Gastrocnemius medialis (tissue), 4 donors: ENCODE measurements around the gene XPR1. TPM values are rescaled to one million over a fixed set of nuclear protein-coding genes. Genes with fewer than 3 reads are reported as not detected.

Source experiments
- ATAC-seq, 2 donors: fragments of 150-250 bp; one replicate each; pipeline ENCODE4 v1.9.1; 2016
- DNase-seq, 2 donors: peaks; one replicate each; pipeline ENCODE4 v3.0.0-alpha.2; 2019
- H3K27ac ChIP-seq, 4 donors: fragments of 200-600 bp; sonication (generic); 1 replicate in 1 of 4; 2 replicates in 3 of 4; pipeline ENCODE4 v1.5.1; 2016 to 2018; ENCODE audit warnings: mild to moderate bottlenecking in 2 of 4, moderate library complexity in 1 of 4
- H3K27me3 ChIP-seq, 3 donors: fragments of 200-600 bp; sonication (generic) in 2 of 3; 1 replicate in 1 of 3; 2 replicates in 2 of 3; pipeline versions ENCODE4 v1.5.1 to v1.6.0; 2016 to 2019; ENCODE audit warnings: mild to moderate bottlenecking in 1 of 3, moderate library complexity in 1 of 3
- H3K36me3 ChIP-seq, 2 donors: fragments of 200-600 bp; sonication (generic) in 1 of 2; one replicate each; pipeline ENCODE4 v1.5.1; 2017 to 2018
- H3K4me1 ChIP-seq, 2 donors: fragments of 200-600 bp; sonication (generic) in 1 of 2; one replicate each; pipeline ENCODE4 v1.5.1; 2016 to 2017; ENCODE audit warnings: mild to moderate bottlenecking in 2 of 2
- H3K4me3 ChIP-seq, 4 donors: fragments of 200-600 bp; sonication (generic) in 3 of 4; 1 replicate in 1 of 4; 2 replicates in 3 of 4; pipeline ENCODE4 v1.5.1; 2016 to 2019; ENCODE audit warnings: mild to moderate bottlenecking in 2 of 4
- H3K9me3 ChIP-seq, 3 donors: fragments of 200-600 bp; sonication (generic) in 2 of 3; 1 replicate in 1 of 3; 2 replicates in 2 of 3; pipeline ENCODE4 v1.5.1; 2016 to 2019
- CTCF ChIP-seq, 5 experiments: fragments of 450-650 bp in 3 of 5; fragments of 200-600 bp in 2 of 5; sonication (generic) in 2 of 5; IDR thresholded peaks in 4 of 5; conservative IDR thresholded peaks in 1 of 5; 1 replicate in 4 of 5; 2 replicates in 1 of 5; pipeline ENCODE4 v1.5.1; 2016 to 2019; ENCODE audit warnings: antibody characterized with exemption in 5 of 5, mild to moderate bottlenecking in 3 of 5, moderate library complexity in 3 of 5
- POLR2A ChIP-seq, 2 donors: fragments of 450-650 bp; IDR thresholded peaks; one replicate each; pipeline ENCODE4 v1.6.1; 2017; ENCODE audit warnings: antibody characterized with exemption in 2 of 2, mild to moderate bottlenecking in 2 of 2, moderate library complexity in 2 of 2
- in situ Hi-C, 4 donors: fragments of 200-750 bp; cut with MboI; loops; one replicate each; pipeline versions ENCODE4 v1.15.0 to v1.8.0; 2017; ENCODE audit warnings: low sequenced_read_pairs in 4 of 4
- intact Hi-C: fragments of 100-400 bp; cut with DNase I; formaldehyde crosslinking; loops from one replicate; pipeline ENCODE4 v1.15.1; 2023; ENCODE audit warnings: low total_unique reads
- total RNA-seq, 4 donors: library from RNA; depleted of rRNA; stranded (reverse); fragments of >200 nt; gene quantifications; one replicate each; pipeline versions ENCODE4 v1.1.0 to v1.2.3, GENCODE V29; 2016

The XPR1 gene
- total RNA-seq, 4 donors from 2014 or later = 14.5 to 24.9 (median 18.6) TPM

- Histone ChIP-seq H3K4me1 (no peaks in the 10 kb centered on the region), H3K27me3 (no peaks in the 10 kb centered on the region), H3K4me3 (no peak overlapping the region), H3K9me3 (no peaks in the 10 kb centered on the region), H3K36me3 (no peaks in the 10 kb centered on the region), H3K27ac (no peak overlapping the region)
- DNase-seq (no peak), ATAC-seq (no peak)
- intact Hi-C loops = no loop called here
- TF ChIP-seq CTCF (IDR thresholded peaks at IDR 0.05 in 4 of 5, conservative IDR thresholded peaks at IDR 0.05 in 1 of 5) (no peak), POLR2A (IDR thresholded peaks at IDR 0.05) (no peak)
- in situ Hi-C loops = no loop called here
Measured at GRCh38 chr1:180936110-180937011, 304.5 kb downstream of the XPR1 start.

GRCh38 chr1:180937012-180937372, 305.2 kb downstream of the XPR1 start:
- ATAC-seq (no peak), DNase-seq (no peak)
- H3K4me1 ChIP-seq = no peaks in the 10 kb centered on the region
- TF ChIP-seq POLR2A (IDR thresholded peaks at IDR 0.05) (no peak), CTCF (IDR thresholded peaks at IDR 0.05 in 4 of 5, conservative IDR thresholded peaks at IDR 0.05 in 1 of 5) (no peak)
- intact Hi-C loops = no loop called here
- H3K4me3 ChIP-seq = no peak overlapping the region
- H3K27ac ChIP-seq = no peak overlapping the region
- no peaks in the 10 kb centered on the region for H3K36me3 ChIP-seq
- H3K9me3 ChIP-seq = no peaks in the 10 kb centered on the region
- H3K27me3 ChIP-seq = no peaks in the 10 kb centered on the region
- in situ Hi-C loops = no loop called here

- in situ Hi-C loops (no loop called here), intact Hi-C loops (no loop called here)
- H3K4me3 ChIP-seq = no peak overlapping the region
- no peak overlapping the region for H3K27ac ChIP-seq
- no peaks in the 10 kb centered on the region for H3K9me3 ChIP-seq
- ATAC-seq = no peak
- no peak for DNase-seq
- TF ChIP-seq CTCF (IDR thresholded peaks at IDR 0.05 in 4 of 5, conservative IDR thresholded peaks at IDR 0.05 in 1 of 5) = no peak
- TF ChIP-seq POLR2A (IDR thresholded peaks at IDR 0.05) = no peak
- no peaks in the 10 kb centered on the region for H3K27me3 ChIP-seq
- no peaks in the 10 kb centered on the region for H3K4me1 ChIP-seq
- H3K36me3 ChIP-seq = no peaks in the 10 kb centered on the region
Measured at GRCh38 chr1:180937624-180938225, 305.9 kb downstream of the XPR1 start.

- TF ChIP-seq CTCF (IDR thresholded peaks at IDR 0.05 in 4 of 5, conservative IDR thresholded peaks at IDR 0.05 in 1 of 5) = no peak
- no peak for TF ChIP-seq POLR2A (IDR thresholded peaks at IDR 0.05)
- Histone ChIP-seq H3K4me3 (no peak overlapping the region), H3K27ac (no peak overlapping the region), H3K27me3 (no peaks in the 10 kb centered on the region), H3K4me1 (no peaks in the 10 kb centered on the region), H3K9me3 (no peaks in the 10 kb centered on the region), H3K36me3 (no peaks in the 10 kb centered on the region)
- DNase-seq = no peak
- in situ Hi-C loops = no loop called here
- ATAC-seq = no peak
- intact Hi-C loops = no loop called here
Measured at GRCh38 chr1:180939073-180939710, 307.4 kb downstream of the XPR1 start.
